Effector memory CD8-positive, alpha-beta T cell (primary cell): ENCODE measurements around the gene OR10H3.
"Not testable (repeated sequence)": the region's sequence is repeated elsewhere in the genome, so short reads cannot be mapped to it uniquely, and the experiment has no call there.

ENCODE experiments used
- ATAC-seq: fragments of 150-1000 bp; cut with Tn5 transposase; replicated peaks from 2 replicates; pipeline ENCODE4 v1.10.0; 2021; ENCODE audit warnings: mild to moderate bottlenecking, moderate library complexity
- DNase-seq, 3 experiments: peaks; one replicate each; pipeline ENCODE4 v3.0.0; 2021
- H3K27ac Mint-ChIP-seq, 2 donors: one replicate each; pipeline ENCODE4 v1.8.0; 2022; ENCODE audit warnings: mild to moderate bottlenecking in 2 of 2, mixed read lengths in 2 of 2, moderate library complexity in 2 of 2
- H3K27me3 Mint-ChIP-seq, 2 donors: one replicate each; pipeline ENCODE4 v1.8.0; 2022; ENCODE audit warnings: mixed read lengths in 2 of 2
- H3K36me3 Mint-ChIP-seq: one replicate; pipeline ENCODE4 v1.8.0; 2022; ENCODE audit warnings: mild to moderate bottlenecking, moderate library complexity, mixed read lengths; ENCODE audit not compliant: insufficient read depth
- H3K4me1 Mint-ChIP-seq, 2 donors: one replicate each; pipeline ENCODE4 v1.8.0; 2022; ENCODE audit warnings: low read depth in 2 of 2, mixed read lengths in 2 of 2
- H3K4me3 Mint-ChIP-seq, 2 donors: one replicate each; pipeline ENCODE4 v1.8.0; 2022; ENCODE audit warnings: mild to moderate bottlenecking in 2 of 2, mixed read lengths in 2 of 2, moderate library complexity in 2 of 2
- H3K9me3 Mint-ChIP-seq, 2 donors: one replicate each; pipeline ENCODE4 v1.8.0; 2022; ENCODE audit warnings: mixed read lengths in 2 of 2

OR10H3 gene

DNA sequence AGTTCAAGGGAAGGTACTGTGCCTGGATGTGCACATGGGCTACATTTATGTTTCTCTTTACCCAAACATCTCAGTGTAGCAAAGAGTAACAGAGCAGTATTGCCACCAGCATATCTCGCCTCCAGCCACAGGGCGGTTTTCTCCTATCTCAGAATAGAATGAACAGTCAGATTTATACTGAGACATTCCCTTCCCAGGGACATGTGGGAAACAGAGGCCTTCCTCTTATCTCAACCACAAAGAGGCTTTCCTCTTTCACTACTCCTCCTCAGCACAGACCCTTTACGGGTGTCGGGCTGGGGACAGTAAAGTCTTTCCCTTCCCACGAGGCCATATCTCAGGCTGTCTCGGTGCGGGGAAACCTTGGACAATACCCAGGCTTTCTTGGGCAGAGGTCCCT, 45.1 kb downstream of the OR10H3 start:
- ATAC-seq, H3K4me1 Mint-ChIP-seq, H3K9me3 Mint-ChIP-seq, H3K4me3 Mint-ChIP-seq, DNase-seq, H3K27ac Mint-ChIP-seq, H3K36me3 Mint-ChIP-seq: not testable (repeated sequence)
- peaks cover 14 to 22% of the 10 kb centered on the region in 2 donors for H3K27me3 Mint-ChIP-seq

DNA sequence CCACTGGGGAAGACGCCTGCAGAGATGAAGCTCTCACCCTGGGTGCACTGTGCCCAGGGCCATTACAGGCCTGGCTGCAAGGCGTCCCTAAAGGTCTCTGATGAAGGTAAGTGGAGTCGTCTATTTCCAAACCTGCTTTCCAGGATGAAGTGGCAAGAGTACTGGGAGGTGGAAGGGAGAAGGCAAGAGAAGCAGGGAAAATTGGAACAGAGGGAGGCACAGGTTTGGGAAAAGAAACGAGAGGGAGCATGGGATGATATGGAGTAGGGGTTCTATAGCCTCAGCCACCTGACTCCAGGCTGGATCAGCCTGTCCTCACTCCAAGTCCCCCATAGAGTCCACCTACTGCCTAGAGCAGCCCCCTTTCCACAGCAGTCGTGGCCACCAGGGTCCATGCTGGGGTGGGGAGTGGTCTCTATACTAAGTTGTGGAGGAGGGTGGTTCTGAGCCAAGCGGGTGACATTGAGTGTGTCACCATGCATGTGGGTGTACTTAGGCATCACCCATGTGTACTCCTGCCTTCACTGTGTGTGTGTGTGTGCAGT, 49.9 kb downstream of the OR10H3 start, which contains the start of gene OR10H5:
TSS of gene OR10H5 (plus strand) at position 51 of the 545 bp plus-strand sequence. CDS start 6,388 bp downstream, outside the sequence.
- Mint-ChIP-seq H3K4me1 (no peaks in the 10 kb centered on the region), H3K27me3 (peaks cover 40 to 51% of the 10 kb centered on the region in 2 donors), H3K27ac (no peak within 1 kb of the TSS), H3K36me3 (peaks cover 3% of the 10 kb centered on the region), H3K9me3 (no peaks in the 10 kb centered on the region), H3K4me3 (no peak within 1 kb of the TSS)
- DNase-seq, result no peak
- no peak for ATAC-seq

DNA sequence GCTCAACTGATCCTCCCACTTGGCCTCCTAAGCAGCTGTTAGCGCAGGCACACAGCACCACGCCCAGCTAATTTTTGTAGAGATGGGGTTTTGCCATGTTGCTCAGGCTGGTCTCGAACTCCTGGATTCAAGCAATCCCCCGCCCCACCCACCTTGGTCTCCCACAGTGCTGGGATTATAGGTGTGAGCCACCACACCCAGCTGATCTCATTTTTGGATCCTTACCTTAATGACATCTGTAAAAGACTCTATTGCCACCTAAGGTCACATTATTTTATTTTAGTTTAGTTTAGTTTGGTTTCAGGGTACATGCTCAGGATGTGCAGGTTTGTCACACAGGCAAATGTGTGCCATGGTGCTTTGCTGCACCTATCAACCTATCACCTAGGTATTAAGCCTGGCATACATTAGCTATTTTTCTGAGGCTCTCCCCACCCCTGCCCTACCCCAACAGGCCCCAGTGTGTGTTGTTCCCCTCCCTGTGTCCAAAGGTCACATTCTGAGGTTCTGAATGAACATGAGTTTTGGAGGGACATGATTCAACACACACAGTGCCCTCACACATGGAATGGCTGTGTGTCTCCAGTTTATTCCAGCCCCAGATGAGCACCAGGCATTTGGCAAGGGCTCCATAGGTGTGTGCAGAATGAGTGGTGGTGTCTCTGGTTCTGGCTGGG, 50.9 kb downstream of the OR10H3 start:
- H3K27ac Mint-ChIP-seq, result no peak overlapping the region
- peaks cover 3% of the 10 kb centered on the region for H3K36me3 Mint-ChIP-seq
- no peaks in the 10 kb centered on the region for H3K4me1 Mint-ChIP-seq
- ATAC-seq (no peak), DNase-seq (no peak)
- H3K27me3 Mint-ChIP-seq, result peaks cover 41 to 52% of the 10 kb centered on the region in 2 donors
- no peak overlapping the region for H3K4me3 Mint-ChIP-seq
- H3K9me3 Mint-ChIP-seq, result no peaks in the 10 kb centered on the region

DNA sequence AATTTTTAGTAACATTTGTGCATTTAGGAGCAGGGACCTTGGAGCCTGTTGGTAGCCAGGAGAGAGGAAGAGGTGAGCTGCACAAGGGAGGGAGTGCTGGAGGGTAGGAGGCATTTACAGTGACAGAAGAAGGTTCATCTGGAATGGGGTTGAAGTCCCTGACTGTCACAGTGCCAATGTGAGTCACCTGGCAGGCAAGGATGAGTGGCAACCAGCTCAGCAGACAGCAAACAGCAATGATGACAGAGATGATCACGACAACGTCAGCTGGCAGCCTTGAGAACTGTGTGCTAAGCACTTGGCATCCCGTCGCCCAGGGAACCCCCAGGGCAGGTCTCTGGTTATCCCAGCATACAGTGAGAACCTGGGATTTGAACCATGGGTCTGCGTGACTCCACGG, 52.3 kb downstream of the OR10H3 start:
- ATAC-seq (no peak), DNase-seq (no peak)
- Mint-ChIP-seq H3K36me3 (peaks cover 3% of the 10 kb centered on the region), H3K4me1 (no peaks in the 10 kb centered on the region), H3K27ac (peak overlapping the region in 1 of 2 donors; percentile 21), H3K9me3 (no peaks in the 10 kb centered on the region), H3K27me3 (peaks cover 52 to 60% of the 10 kb centered on the region in 2 donors), H3K4me3 (no peak overlapping the region)
